ENCODE results near the gene KLHL10. TPM values are rescaled to one million over a fixed set of nuclear protein-coding genes. Genes with fewer than 3 reads are reported as not detected.
A peak's percentile ranks its signal among the peaks of the same experiment; 100 is the strongest.

Gene KLHL10
- total and polyA plus RNA-seq, 2 of the 4 experiments (the other 2 are of a cell fraction): 0.18 TPM; not detected in 1

- Histone ChIP-seq H3K4me2 (ENCODE audit: low read depth, low read length) (no peak overlapping the region), H3K4ac (ENCODE audit: low read depth, low read length) (no peak overlapping the region), H3K9me1 (ENCODE audit: insufficient read depth, low read length) (peaks cover 16% of the 10 kb centered on the region), H3K23ac (ENCODE audit: low read depth, low read length) (no peak overlapping the region), H4K91ac (ENCODE audit: insufficient read depth, low read depth, low read length) (no peak overlapping the region), H2AFZ (replicated peaks; ENCODE audit: low read length, poor library complexity) (peak overlapping the region; percentile 72), H4K20me1 (ENCODE audit: insufficient read depth, low read length) (peaks cover 49% of the 10 kb centered on the region), H4K5ac (ENCODE audit: low read depth, low read length) (no peak overlapping the region), H3K9ac (ENCODE audit: low read depth, low read length) (no peak overlapping the region), H2BK120ac (ENCODE audit: low read depth, low read length) (no peak overlapping the region), H3K56ac (ENCODE audit: extremely low read depth, insufficient read depth, low read length) (no peak overlapping the region), H3K4me1 (ENCODE audit: control insufficient read depth, insufficient read depth, low read length) (peaks cover 11% of the 10 kb centered on the region), H2BK5ac (ENCODE audit: low read depth, low read length, poor library complexity, severe bottlenecking) (no peak overlapping the region), H3K79me1 (ENCODE audit: low read depth in 1 of 2, low read length in 2 of 2) (peaks cover 17 to 85% of the 10 kb centered on the region in 2 experiments), H4K8ac (ENCODE audit: low read depth in 2 of 2, low read length in 2 of 2) (0 out of 4 replicates have a peak overlapping the region, but pooled peaks of 1 of the 2 experiments have one; percentile 4), H3K27ac (ENCODE audit: insufficient read depth, low read length) (no peak overlapping the region), H3K14ac (replicated peaks; ENCODE audit: low read depth, low read length) (no peak overlapping the region), H2BK20ac (ENCODE audit: low read depth, low read length) (no peak overlapping the region), H3K9me3 (ENCODE audit: control insufficient read depth, insufficient read depth, low read length) (no peaks in the 10 kb centered on the region), H2AK9ac (replicated peaks; ENCODE audit: low read depth, low read length, poor library complexity) (peak overlapping the region; percentile 72), H2BK15ac (ENCODE audit: low read depth, low read length) (no peak overlapping the region), H3K18ac (ENCODE audit: low read depth, low read length) (no peak overlapping the region), H2AK5ac (ENCODE audit: low read depth, low read length) (no peak overlapping the region), H3K27me3 (ENCODE audit: control insufficient read depth, insufficient read depth, low read length) (no peaks in the 10 kb centered on the region), H3K36me3 (ENCODE audit: control insufficient read depth, insufficient read depth, low read length) (peaks cover 41% of the 10 kb centered on the region), H3K4me3 (ENCODE audit: insufficient read depth, low read depth, low read length) (no peak overlapping the region)
- ChIA-PET POLR2A (ENCODE audit: unreplicated experiment) (no interaction called here), CTCF (no interaction called here)
- in situ Hi-C loops (cut with MboI; ENCODE audit: low sequenced_read_pairs): no loop called here
- intact Hi-C loops (cut with micrococcal nuclease): no loop called here
- DNase-seq (no peak), ATAC-seq (ENCODE audit: low read depth) (no peak)
- 94% methylated on average over 9 of the region's 23 CpGs; no CpG with 5 or more reads in 1 of the 2 experiments for WGBS, 2 experiments (ENCODE audit: extremely low coverage in 2 of 2, insufficient read length in 1 of 2)
- dilution Hi-C loops (cut with HindIII; ENCODE audit: low sequenced_read_pairs, unreplicated experiment): no loop called here
- TF ChIP-seq BHLHE40 (IDR thresholded peaks at IDR 0.05; ENCODE audit: low read depth, low read length): no peak
- TF ChIP-seq CEBPB (IDR thresholded peaks at IDR 0.05; ENCODE audit: low read depth, low read length): no peak
- no peak for TF ChIP-seq POLR2A (IDR thresholded peaks at IDR 0.05; ENCODE audit: low read depth, low read length)
- no peak for TF ChIP-seq MXI1 (IDR thresholded peaks at IDR 0.05; ENCODE audit: borderline replicate concordance, low read depth, low read length)
- TF ChIP-seq RAD21 (IDR thresholded peaks at IDR 0.05; ENCODE audit: low read length): no peak
- TF ChIP-seq SMC3 (IDR thresholded peaks at IDR 0.05; ENCODE audit: low read depth, low read length): no peak
- no peak for TF ChIP-seq NFE2L2 (IDR thresholded peaks at IDR 0.05; ENCODE audit: low read depth, low read length)
- TF ChIP-seq ELK1 (IDR thresholded peaks at IDR 0.05; ENCODE audit: borderline replicate concordance, low read depth, low read length): no peak
- no peak for TF ChIP-seq RCOR1 (IDR thresholded peaks at IDR 0.05; ENCODE audit: insufficient replicate concordance, low read length)
- no TSS peak for BruUV-seq (replicated peaks)
Observed at GRCh38 chr17:41816637-41817320, 20.8 kb upstream of the KLHL10 start.

All from IMR-90 (cell line).